ENCODE results near the gene BTF3L4.
"Not testable (repeated sequence)": the region's sequence is repeated elsewhere in the genome, so short reads cannot be mapped to it uniquely, and the experiment has no call there.

DNA sequence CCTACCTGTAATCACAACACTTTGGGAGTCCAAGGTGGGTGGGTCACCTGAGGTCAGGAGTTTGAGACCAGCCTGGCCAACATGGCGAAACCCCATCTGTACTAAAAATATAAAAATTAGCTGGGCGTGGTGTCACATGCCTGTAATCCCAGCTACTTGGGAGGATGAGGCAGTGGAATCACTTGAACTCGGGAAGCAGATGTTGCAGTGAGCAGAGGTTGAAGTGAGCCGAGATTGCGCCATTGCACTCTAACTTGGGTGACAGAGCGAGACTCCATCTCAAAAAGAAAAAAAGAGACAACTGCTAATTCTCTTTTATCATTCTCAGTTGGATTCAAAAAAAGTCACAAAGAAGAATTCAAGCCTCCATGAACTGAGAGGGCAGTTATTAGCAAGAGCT lies 21.2 kb downstream of the BTF3L4 start:
- not testable (repeated sequence) for TF ChIP-seq CTBP1 (IDR thresholded peaks at IDR 0.05; ENCODE audit: borderline replicate concordance); L3MBTL2 (conservative IDR thresholded peaks at IDR 0.05); FOXK2 (IDR thresholded peaks at IDR 0.05); SP1 (IDR thresholded peaks at IDR 0.05); SUZ12 (IDR thresholded peaks at IDR 0.05); LEF1 (IDR thresholded peaks at IDR 0.05; ENCODE audit: borderline replicate concordance)

Data from HEK293T (cell line).